HT1080 (cell line): Measurements from ENCODE around the gene NSF. TPM values are rescaled to one million over a fixed set of nuclear protein-coding genes. Genes with fewer than 3 reads are reported as not detected.
"Not testable (repeated sequence)": the region's sequence is repeated elsewhere in the genome, so short reads cannot be mapped to it uniquely, and the experiment has no call there.

Experiments used
- DNase-seq: peaks from one replicate; pipeline ENCODE4 v3.0.0-alpha.2; 2015; ENCODE audit warnings: low read depth
- total RNA-seq: library from RNA; depleted of rRNA; stranded (reverse); fragments of >200 nt; shearing (Covaris generic); gene quantifications from 2 replicates; pipeline ENCODE4 v1.2.3, GENCODE V29; 2014

NSF gene
- total RNA-seq, 1 experiment from 2014 or later: 38.2 TPM

GRCh38 chr17:46773221-46773605, 182.7 kb downstream of the NSF start:
- DNase-seq: no peak

DNA sequence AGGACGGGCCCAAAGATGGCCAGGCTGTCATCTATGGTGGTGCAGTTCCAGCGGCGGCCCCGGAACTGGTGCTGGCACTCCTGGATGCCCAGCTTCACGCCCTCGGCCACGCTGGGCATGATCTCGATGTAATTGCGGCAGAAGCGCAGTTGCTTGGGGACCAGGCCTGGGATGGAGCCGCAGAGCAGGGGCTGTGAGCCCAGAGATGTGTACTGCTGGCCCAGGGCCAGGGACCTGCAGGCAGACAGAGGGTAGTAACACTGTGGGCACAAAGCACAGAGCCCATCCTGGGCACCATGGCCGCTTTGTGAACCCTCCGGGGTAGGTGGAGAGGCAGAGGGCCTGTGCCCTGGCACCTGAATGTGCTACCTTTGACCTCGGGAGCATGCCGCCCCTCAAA, 183.2 kb downstream of the NSF start:
- no peak for DNase-seq

GRCh38 chr17:46774108-46774737, 183.8 kb downstream of the NSF start:
- DNase-seq: no peak

GRCh38 chr17:46776298-46777005, 186.0 kb downstream of the NSF start:
- DNase-seq: no peak

DNA sequence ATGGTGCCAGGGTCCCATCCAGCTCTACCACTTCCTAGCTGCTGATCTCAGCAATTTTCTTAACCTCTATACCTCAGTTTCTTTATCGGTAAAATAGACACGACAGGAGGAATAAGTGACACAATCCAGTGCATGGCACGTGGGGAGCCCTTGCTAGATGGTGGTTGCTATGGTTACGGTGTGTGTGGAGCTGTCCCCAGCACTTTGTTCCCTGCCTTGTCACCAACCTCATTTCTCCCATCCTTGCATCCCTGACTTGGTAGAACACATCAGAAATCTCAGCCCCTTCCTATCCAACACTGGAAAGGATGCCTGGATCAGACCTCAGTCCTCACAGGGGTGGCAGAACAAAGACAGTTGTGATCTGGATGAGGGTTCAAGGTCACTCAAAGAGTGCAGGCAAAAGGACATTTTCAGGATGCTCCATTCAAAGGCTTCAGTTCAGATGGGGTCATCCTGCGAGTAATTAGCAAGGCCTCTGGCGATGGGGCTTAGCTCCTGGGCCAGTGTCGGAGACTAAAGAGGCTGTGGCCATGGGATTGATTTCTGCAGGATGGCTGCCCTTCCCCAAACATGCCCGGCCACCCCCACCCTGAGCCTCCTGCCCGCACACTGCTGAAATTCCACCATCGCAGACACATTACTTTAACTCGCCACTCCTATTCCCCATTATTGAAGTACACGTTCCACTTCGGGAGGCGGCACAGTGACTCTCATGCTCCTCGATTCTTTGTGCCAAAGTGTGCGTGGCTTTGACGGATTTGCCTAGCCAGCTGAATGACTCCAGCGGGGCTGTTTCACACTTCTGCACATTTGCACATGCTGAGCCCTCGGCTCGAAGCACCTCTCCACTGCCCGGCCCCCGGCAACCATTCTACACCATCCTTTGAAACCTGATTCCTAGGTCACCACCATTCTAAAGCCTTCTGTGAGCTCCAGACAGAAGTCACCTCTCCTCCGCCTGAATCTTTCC, 187.8 kb downstream of the NSF start:
- no peak for DNase-seq

DNA sequence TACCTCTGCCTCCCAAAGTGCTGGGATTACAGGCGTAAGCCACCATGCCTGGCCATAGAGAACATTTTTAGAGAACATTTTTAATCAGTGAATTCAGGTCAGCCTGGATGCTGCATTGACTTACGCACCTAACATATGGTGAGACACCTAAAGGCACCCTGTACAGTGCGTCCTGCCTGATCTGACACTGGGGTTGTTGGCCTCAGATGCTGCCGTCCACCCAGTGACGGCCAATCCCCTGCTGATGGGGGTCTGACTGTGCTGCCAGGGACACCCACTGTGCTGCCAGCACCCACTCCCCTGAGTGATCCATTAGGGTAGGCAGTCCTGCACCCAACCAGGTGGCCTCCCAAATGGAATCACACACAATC, 189.5 kb downstream of the NSF start:
- no peak for DNase-seq

DNA sequence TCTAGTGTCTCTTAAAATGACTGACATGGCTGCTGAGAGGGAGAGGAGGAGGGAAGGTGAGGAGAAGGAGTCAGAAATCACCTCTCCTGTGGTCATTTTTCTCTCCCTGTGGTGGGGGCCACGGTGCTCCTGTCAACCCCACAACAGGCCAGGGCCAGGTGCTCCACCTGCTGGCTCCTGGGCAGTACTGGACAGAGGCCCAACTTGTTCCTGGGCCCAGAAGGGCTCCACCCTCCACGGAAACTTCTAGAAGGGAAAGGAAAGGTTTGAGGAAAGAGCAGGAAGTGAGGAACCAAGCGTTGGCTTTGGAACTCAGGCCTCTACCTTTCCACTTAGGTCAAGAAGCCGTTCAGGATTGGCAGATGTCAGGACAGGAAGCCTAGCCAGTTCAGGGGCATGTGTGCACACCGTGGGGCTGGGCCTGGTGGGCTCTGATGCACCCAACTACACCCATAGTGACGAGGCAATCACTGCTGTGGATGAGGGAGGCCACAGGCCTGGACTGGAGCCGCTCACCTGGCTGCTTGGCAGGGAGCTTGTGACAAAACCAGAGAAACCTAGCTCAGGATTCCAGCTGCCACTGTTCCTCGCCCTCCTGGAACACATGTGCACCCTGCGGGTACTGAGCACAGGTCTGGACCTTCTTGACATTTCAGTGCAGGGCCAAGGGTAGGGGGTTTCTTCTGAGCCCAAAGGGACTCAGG, 191.9 kb downstream of the NSF start:
- peak; percentile 50 for DNase-seq

- no peak for DNase-seq
These were observed 192.6 kb downstream of the NSF start for GRCh38 chr17:46783031-46783593.

DNA sequence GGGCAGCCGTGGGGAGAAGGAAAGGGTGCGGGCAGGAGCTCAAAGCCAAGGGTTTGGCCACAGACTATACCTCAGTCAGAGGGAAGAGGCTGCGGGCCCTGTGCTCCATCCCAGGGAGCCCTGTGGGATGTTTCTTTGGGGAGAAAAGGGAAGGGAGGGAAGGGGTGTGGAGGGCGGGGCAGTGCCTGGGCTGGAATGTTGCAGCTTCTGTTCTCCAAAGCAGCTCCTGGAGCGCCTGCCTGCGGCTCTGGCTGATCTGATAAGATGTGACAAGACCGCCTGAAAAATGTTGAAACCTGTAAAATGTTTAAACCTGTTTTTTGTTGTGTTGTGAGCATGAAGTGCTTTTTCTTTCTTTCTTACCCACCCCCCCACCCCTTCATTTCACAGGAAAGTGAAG, 195.2 kb downstream of the NSF start:
- no peak for DNase-seq

- DNase-seq: no peak
These were observed 197.0 kb downstream of the NSF start for GRCh38 chr17:46787478-46787877.

DNA sequence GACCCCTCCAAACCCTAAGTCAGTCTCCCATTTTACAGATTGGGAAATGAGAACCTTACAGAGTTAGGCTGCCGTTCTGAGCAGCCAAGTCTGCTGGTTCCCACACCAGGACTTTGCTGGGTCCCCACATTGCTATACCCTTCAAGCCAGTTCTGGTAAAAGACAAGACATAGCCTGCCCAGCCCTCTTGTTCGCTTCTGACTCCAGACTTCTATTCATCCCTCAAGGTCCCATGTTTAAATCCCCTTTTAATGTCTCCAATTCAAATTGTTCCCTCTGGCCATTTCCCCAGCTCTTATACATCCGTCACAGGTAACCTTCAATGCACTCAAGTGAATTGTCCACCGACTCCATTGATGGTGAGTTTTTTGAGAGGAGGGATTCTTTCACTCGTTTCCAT, 197.8 kb downstream of the NSF start:
- no peak for DNase-seq

GRCh38 chr17:46788796-46789195, 198.3 kb downstream of the NSF start:
- DNase-seq: no peak

DNA sequence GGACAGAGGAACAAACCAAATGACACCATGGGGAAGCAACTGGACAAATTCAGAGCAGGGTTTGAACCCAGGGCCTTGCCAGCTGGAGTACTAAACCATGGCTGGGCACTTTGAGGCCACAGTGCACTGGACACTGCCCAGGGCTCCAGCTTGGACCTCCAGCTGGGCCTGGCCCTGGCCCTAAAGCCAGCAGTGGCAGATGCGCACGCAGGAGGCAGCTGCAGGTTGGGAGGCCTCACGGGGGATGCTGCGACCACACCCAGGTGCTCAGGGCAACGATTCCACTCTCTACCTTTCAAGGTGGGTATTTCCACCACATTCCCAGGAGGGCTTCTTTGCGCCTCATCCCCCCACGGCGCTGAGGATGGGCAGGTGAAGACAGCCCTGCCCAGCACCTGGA, 199.1 kb downstream of the NSF start:
- DNase-seq: no peak

GRCh38 chr17:46790216-46790615, 199.7 kb downstream of the NSF start:
- DNase-seq: no peak

DNA sequence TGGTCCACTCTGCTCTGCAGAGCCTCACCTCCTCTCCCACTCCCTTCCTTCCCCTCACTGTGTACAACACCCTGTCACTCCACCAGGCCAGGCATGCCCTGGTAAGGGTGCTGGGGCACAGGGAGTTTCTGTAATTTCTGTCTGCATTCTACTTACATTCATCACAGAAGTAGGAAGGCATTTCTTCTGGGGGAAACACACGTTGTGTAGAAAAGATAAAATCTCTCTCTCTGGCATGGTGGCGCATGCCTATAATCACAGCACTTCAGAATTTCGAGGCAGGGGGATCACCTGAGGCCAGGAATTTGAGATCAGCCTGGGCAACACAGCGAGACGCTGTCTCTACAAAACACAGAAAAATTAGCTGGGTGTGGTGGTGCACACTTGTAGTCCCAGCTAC, 201.1 kb downstream of the NSF start:
- DNase-seq: no peak

GRCh38 chr17:46792071-46792470, 201.6 kb downstream of the NSF start:
- DNase-seq: no peak

DNA sequence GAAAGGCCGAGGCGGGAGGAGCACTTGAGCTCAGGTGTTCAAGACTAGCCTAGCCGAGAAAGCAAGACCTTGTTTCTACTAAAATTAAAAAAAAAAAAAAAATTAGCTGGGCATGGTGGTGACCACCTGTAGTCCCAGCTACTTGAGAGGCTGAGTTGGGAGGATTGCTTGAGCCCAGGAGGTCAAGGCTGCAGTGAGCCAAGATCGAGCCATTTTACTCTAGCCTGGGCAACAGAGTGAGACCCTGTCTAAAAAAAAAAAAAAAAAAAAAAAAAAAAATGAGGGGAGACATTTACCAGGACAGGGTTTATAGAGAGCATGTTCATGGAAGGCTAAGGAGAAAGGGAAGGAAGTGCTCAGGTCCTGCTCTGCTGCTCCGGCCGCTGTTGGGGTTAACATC, 202.6 kb downstream of the NSF start:
- DNase-seq: not testable (repeated sequence)

DNA sequence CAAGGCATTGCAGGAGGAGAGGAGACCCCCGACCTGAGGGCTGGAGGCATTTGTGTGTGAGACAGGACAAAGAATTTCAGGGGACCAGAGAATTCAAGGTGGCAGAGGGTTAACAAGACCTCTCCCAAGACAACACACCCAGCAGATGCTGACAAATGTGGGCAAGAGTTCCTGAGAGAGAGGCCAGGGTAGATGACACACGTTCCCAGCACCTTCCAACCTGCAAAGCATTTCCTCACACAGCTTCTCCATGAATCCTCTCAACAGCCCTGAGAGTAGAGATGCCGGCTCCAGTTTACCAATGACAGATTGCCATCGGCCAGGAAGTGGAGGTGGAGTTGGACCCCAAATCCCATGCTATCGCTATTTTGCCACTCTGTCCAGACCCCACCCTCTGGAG, 203.1 kb downstream of the NSF start:
- no peak for DNase-seq

DNA sequence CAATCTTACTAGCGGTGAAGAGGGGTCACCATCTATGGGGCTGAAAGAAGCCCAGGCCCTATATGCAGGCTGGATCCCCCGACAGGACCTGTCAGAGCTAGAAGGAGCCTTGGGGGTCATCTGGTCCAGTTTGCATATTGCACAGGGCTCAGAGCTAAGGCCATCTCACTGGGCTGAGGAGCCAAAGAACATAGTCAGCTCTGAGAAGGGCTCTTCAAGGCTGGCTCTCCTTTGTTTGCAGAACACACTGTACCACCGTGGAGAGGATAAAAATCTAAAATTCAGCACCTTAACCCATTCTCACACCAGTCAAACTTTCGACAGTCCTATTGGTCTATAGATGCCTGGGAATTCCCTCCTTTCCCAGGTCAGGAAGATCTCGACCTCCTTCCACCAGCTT, 203.8 kb downstream of the NSF start:
- DNase-seq: no peak

DNA sequence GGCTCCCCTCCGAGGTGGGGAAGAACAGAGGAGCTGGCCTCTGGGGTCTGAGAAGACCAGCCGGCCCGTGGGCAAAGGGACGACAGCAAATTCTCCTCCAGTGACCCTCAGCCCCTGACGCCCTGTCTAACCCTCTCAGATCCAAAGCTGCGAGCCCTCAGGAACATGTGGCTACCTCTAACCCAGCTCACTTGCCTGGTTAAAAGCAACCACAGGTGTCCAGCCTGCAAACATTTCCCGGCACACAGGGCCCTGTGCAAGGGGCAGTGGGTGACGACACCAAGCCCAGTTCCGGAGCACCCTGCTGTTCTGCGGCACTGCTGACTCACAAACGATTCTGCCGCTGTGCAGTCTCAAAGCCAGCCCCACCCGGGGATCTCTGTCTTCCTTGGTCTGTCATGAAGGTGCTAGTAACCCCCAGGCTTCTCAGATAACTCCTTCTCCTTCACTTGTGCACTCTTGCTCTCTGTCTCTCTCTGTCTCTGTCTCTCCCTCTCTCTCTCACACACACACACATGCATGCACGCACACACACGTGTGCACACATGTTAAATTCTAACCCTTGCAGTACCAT, 205.0 kb downstream of the NSF start:
- DNase-seq: peak; percentile 87

DNA sequence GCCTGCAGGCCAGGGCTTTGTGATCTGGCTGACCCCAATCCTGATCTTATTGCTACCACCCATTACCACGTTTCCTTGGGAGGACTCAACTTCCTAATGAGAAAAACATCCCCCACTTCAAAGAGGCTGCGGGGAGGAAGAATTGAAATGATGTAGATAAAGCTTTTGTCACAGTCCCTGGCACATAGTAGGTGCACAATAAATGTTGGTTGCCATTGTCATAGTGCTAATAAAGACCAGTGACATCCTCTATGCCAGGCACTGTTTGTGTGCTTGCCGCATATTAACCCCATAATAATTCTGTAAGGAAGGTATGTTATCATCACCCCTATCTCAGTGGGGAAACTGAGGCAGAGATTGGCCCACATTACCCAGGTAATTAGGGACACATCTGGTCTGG, 205.6 kb downstream of the NSF start:
- no peak for DNase-seq
